Sigmoid colon (tissue), 3 donors: ENCODE data around the gene TRIM66.

Source experiments
- POLR2A ChIP-seq, 2 donors: fragments of 450-650 bp; IDR thresholded peaks; one replicate each; pipeline ENCODE4 v1.6.1; 2016; ENCODE audit warnings: antibody characterized with exemption in 2 of 2, mild to moderate bottlenecking in 2 of 2, moderate library complexity in 2 of 2
- TF ChIP-seq, protein P1 (sequence below), 4 experiments: fragments of 450-650 bp in 3 of 4; fragments of 200-600 bp in 1 of 4; IDR thresholded peaks; one replicate each; pipeline ENCODE4 v1.5.1; 2016 to 2019; ENCODE audit warnings: antibody characterized with exemption in 4 of 4, mild to moderate bottlenecking in 3 of 4, moderate library complexity in 2 of 4

DNA sequence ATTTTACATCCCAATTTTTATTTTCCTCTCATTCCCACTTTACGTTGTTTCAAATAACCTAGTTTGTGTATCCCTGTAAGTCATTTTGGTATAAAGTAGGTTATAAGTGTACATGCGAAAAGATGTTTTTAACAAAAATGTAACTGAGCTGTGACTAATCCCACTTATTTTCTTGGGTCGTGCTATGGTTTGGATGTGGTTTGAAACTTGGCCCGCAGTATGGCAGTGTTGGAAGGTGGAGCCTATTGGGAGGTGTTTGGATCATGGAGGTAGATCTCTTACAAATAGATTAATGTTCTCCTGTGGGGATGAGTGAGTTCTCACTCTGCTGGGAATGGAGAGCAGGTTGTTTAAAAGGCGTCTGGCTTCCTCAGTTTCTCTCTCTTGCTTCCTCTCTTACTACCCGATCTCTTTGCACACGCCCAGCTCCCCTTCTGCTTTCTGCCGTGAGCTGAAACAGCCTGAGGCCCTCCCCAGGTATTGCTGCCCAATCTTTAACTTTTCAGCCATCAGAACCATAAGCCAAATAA lies 7.3 kb upstream of the TRIM66 start:
- TF ChIP-seq, protein P1, sequence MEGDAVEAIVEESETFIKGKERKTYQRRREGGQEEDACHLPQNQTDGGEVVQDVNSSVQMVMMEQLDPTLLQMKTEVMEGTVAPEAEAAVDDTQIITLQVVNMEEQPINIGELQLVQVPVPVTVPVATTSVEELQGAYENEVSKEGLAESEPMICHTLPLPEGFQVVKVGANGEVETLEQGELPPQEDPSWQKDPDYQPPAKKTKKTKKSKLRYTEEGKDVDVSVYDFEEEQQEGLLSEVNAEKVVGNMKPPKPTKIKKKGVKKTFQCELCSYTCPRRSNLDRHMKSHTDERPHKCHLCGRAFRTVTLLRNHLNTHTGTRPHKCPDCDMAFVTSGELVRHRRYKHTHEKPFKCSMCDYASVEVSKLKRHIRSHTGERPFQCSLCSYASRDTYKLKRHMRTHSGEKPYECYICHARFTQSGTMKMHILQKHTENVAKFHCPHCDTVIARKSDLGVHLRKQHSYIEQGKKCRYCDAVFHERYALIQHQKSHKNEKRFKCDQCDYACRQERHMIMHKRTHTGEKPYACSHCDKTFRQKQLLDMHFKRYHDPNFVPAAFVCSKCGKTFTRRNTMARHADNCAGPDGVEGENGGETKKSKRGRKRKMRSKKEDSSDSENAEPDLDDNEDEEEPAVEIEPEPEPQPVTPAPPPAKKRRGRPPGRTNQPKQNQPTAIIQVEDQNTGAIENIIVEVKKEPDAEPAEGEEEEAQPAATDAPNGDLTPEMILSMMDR (IDR thresholded peaks at IDR 0.05) = no peak
- no peak for TF ChIP-seq POLR2A (IDR thresholded peaks at IDR 0.05)
